NCI-H2029 (cell line): Measurements from ENCODE around the gene DPH1.
A peak's percentile ranks its signal among the peaks of the same experiment; 100 is the strongest.

Source experiments
- DNase-seq: peaks from one replicate; lab custom pipeline; 2025; lab: John Stamatoyannopoulos, UW

DPH1 gene

GRCh38 chr17:2050300-2051060 is 20.5 kb downstream of the DPH1 start:
- peak; percentile 39 for DNase-seq

DNA sequence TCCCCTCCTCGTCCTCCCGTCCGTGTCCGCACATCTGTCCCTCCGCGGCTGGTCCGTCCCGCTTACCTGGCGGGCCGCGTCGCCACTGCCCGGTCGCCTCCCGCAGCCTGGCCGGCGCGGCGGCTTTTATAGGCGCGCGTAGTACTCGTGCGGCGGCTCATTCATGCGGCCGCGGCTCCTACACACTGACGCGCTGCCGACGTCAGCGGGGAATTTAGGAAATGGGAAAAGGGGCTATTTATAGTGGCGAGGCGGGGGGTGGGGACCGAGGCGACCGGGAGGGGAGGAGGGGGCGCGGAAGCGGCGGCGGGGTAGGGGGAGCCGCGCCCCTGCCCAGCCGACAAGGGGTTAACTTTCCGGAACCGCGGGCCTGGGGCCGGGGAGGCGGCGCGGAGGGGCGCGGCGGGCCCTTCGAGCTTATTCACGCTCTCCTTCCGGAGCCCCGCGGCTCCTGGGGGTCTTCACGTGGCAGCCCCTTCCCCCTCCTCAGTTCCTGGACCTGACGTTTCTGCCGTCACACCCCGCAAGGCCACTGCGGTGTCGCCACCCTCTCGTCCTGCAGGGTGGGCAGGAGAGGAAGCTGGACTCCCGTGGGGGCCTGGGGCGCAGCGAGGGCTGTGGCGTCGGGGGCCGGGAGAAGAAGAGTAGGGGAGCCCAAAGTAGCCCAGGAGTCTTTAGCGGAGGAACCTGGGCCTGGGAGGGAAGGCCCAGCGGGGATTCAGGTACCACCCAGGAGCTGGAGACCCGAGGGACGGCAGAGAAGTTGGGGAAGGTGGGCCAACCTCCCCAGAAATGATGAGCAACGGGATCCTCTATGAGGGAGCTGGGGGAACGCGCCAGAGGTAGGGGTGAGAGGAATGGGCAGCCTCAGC is 21.3 kb downstream of the DPH1 start:
- no peak for DNase-seq

DNA sequence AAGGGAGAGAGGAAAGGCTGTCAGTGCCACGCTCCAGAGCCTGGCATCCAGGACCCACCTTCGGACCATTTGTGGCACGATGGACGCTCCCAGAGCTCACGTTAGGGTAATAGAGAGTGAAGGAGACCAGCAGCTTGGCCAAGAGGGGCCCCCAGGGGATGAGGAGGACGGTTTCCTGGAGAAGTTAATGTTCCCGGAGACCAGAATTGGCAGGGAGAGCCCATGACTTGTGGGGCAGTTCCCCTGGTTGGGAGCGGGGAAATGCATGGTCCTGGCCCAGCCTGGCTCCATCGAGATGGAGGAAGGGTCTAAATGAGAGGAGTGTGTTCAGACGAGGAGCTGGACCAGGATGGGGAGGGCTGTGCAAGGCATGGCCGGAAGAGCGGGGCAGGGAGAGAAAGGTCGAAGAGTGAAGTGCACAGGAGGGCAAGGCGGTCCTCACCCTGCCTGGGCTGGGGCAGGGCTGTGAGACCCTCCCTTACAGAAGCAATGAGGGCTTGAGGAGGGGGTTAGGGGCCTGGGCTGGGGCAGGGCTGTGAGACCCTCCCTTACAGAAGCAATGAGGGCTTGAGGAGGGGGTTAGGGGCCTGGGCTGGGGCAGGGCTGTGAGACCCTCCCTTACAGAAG is 22.1 kb downstream of the DPH1 start:
- no peak for DNase-seq

DNA sequence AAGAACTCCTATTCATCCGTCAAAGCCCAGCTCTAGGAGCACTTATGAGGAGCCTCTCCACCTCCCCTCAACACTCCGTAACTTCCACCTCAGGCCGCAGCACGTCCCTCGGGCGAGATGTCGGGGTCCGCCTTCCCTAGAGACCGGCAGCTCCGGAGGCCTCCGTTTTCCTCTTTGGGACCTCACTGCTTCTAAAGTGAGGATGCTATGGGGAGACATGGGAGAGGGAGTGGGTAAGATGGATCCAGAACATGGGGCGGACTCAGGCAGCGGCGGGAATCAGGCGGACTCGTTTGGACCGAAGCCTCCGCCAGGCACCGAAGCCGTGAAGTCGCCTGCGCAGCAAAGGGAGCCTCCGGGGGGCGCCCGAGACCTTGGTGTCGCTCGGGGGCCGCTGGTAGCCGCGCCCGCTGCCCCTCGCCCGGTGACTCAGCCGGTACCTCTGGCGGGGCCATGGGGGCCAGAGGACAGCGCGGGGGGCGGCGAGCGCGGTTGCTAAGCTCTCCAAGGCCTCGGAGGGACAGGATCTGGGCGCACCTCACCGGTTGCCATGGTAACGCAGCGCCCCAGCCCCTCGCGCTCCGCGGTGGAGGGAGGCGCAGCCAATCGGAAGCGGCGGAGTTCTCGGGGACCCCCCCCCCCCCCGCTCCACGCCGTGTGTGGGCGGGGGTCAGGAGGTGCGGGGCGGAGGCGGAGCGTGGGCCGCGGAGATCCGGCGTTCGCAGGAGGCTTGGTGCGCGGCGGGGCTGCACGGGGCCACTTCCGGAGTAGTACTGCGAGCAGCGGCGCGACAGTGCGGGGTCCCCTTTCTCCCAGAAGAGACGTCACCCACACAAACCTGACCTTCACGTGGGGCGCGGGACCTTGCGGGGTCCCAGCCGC is 23.7 kb downstream of the DPH1 start:
- peak; percentile 35 for DNase-seq

GRCh38 chr17:2054262-2054511 is 24.2 kb downstream of the DPH1 start:
- DNase-seq = no peak

DNA sequence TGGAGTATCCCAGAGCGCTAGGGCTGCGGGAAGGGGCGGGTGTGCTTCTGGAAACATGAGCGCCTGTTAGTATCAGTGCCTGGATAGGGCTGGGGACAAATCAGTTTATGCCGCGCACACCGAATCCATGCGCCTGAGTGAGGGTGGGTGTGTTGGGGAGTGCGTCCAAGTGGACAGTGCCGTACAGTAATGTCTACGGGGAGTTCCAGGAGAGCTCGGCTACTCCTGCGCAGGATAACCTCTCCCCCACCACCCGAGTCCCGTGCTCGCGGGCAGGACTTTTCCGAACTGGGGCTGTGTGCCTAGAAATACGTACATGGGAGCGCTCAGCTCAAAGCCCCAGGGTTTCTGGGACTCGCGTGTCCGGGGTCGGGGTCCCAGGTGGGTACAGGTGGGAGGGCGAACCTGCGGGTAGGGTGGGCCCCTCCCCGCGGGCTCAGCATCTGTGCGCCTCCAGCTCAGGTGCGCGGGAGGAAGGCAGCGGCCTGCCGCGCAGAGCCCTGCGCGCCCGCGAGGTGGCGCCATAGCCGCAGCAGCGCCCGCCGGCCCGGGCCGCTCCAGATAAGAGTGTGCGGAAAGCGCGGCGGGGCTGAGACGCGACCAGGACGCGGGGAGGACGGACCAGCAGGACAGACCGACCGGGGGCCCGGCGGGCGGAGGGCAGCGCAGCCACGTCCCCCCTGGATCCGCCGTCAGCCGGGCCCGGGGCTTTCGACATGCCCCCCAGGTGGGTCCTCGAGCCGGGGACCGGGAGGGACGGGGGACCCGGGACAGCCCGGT is 24.7 kb downstream of the DPH1 start, which contains the start of gene HIC1:
Gene HIC1 (plus strand): TSS at position 592 of the 780 bp plus-strand sequence. CDS start 1,588 bp downstream, outside the sequence.
- peak; percentile 33 for DNase-seq

GRCh38 chr17:2055292-2056205 is 25.6 kb downstream of the DPH1 start:
- no peak for DNase-seq

- DNase-seq = no peak
These were observed 26.5 kb downstream of the DPH1 start for GRCh38 chr17:2056206-2057174.

- no peak for DNase-seq
These were observed 27.3 kb downstream of the DPH1 start for GRCh38 chr17:2057175-2057759.

GRCh38 chr17:2057760-2058585 is 28.0 kb downstream of the DPH1 start:
- no peak for DNase-seq

DNA sequence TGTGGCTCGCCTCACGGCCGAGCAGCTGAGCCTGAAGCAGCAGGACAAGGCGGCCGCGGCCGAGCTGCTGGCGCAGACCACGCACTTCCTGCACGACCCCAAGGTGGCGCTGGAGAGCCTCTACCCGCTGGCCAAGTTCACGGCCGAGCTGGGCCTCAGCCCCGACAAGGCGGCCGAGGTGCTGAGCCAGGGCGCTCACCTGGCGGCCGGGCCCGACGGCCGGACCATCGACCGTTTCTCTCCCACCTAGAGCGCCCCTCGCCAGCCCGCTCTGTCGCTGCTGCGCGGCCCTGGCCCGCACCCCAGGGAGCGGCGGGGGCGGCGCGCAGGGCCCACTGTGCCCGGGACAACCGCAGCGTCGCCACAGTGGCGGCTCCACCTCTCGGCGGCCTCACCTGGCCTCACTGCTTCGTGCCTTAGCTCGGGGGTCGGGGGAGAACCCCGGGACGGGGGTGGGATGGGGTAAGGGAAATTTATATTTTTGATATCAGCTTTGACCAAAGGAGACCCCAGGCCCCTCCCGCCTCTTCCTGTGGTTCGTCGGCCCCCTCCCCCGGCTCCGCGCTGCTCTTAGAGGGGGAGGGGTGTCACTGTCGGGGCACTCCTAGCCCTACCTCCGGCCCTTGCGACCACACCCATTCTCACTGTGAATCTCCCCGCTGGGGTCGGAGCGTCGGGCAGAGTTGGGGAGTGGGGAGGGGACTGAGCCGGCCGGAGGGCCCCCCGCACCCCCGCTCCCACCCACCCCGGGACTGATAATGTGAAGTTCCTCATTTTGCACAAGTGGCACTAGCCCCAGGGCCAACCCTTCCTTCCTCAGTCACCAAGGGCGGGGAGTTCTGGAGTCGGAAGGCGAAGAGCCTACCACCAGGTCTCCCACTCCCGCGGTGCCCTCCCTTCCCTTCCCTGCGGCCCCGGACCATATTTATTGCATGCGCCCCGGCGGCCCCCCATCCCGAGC is 28.9 kb downstream of the DPH1 start:
- DNase-seq = no peak

DNA sequence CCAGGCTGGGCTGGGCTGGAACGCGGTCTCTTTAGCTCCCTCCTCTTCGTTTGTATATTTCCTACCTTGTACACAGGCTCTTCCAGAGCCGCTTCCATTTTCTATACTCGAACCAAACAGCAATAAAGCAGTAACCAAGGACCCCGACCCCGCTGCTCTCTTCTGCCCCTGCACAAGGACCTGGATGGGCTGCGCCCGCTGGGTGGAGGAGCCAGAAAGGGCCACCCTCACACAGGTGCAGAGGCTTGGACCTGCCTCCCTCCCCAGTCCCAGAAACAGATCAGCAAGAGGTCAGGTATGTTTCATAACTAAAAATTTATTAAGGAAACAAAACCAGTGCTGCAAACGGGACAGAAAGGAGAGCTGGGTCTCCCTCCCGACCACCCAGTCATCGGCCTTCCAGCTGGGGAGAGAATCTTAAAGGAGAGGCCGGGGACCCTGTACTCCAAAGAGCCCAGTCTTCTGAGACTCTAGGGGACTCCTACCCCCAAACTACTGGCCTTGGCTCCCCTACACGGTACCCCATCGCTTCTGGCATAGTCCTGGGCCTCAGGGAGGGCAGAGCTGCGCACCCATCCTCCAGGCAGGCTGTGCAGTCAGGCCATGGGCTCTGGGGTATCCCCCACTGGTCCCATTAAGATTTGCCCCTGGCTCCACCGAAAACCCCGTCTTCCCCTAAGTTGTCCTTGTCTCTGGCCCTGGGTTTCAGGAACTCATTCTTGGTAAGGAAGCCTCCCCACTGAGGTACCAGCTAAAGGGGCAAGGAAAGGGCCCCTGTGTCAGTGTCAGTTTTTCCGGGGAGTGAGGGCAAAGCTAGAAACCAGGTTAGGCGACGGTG is 29.8 kb downstream of the DPH1 start:
- no peak for DNase-seq

- no peak for DNase-seq
These were observed 30.4 kb downstream of the DPH1 start for GRCh38 chr17:2060385-2060658.

DNA sequence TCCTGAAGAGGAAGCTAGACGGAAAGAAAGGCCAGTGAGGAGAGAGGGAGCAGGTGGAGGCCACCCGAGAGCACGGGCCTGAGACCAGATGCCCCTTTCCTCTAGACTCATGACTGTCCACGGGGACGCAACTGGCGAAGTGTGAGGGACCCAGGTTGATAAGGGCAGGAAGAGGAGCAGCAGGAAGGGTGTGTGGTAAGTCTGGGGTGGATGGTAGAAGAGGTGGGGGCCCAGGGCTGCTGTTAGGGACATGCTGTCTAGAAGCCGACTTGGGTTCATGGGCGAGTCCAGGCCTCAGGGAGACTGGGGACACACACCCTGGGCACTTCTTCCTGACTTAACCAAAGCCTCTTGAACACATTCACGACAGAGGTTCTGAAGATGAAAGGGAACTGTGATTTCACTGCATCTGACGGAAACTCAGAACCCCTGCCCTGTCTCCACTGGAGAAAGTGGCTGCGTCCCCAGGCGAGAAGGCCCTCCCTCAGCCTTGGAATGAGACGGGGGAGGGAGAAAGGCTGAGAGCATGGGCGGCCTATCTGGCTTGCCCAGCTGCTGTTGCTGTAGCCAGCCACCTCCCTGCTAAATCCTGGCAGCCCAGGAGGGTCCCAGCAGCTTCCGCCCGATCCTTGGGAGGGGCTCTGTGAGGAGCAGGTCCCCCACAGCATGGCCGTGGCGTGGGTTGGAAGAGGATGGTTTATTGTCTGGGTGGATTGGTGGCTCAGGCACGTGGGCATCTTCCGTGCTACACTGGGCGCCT is 30.9 kb downstream of the DPH1 start:
- DNase-seq = no peak

GRCh38 chr17:2061441-2061958 is 31.5 kb downstream of the DPH1 start:
- DNase-seq = no peak
